Measurements from ENCODE around the gene TTC9B.

DNA sequence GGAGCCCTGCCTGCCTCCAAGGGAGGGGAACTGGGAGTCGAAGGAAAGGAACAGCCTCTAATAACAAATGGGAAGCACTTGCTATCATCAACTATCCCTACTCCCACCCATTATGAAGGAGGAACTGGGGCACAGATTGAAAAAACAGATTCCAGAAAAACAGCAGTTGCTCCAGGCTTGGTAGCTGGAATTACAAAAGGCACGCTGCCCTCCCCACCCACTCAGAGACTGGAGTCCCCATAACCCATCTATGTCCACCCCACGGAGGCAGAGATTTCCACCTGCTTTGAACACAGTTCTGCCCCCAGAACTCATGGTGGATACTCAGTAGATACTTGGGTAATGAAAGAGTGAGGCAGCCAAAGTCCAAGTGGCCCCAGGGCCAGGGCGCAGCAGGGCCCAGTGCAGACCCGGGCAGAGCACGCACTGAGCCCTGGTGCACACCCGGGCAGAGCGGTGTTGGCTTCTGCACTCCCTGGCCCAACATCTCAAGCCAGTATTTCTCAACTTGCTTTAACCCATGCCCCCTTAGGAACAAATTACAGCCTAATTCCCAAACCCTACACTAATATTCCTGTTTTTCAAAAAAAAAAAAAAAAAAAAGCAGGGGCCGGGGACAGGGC is 27.4 kb upstream of the TTC9B start:
- TF ChIP-seq POLR2A (IDR thresholded peaks at IDR 0.05) (no peak), POLR2AphosphoS5 (IDR thresholded peaks at IDR 0.05; ENCODE audit: insufficient read depth in 1 of 2, low read depth in 1 of 2) (no peak)
- TF ChIP-seq, protein P1, sequence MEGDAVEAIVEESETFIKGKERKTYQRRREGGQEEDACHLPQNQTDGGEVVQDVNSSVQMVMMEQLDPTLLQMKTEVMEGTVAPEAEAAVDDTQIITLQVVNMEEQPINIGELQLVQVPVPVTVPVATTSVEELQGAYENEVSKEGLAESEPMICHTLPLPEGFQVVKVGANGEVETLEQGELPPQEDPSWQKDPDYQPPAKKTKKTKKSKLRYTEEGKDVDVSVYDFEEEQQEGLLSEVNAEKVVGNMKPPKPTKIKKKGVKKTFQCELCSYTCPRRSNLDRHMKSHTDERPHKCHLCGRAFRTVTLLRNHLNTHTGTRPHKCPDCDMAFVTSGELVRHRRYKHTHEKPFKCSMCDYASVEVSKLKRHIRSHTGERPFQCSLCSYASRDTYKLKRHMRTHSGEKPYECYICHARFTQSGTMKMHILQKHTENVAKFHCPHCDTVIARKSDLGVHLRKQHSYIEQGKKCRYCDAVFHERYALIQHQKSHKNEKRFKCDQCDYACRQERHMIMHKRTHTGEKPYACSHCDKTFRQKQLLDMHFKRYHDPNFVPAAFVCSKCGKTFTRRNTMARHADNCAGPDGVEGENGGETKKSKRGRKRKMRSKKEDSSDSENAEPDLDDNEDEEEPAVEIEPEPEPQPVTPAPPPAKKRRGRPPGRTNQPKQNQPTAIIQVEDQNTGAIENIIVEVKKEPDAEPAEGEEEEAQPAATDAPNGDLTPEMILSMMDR (IDR thresholded peaks at IDR 0.05) = no peak
